Fibroblast of peridontal ligament (primary cell): Measurements from ENCODE around the gene RCAN2.

Experiments
- DNase-seq: peaks from one replicate; pipeline ENCODE4 v3.0.0-alpha.2; 2010; ENCODE audit errors: extremely low read depth

RCAN2 gene

DNA sequence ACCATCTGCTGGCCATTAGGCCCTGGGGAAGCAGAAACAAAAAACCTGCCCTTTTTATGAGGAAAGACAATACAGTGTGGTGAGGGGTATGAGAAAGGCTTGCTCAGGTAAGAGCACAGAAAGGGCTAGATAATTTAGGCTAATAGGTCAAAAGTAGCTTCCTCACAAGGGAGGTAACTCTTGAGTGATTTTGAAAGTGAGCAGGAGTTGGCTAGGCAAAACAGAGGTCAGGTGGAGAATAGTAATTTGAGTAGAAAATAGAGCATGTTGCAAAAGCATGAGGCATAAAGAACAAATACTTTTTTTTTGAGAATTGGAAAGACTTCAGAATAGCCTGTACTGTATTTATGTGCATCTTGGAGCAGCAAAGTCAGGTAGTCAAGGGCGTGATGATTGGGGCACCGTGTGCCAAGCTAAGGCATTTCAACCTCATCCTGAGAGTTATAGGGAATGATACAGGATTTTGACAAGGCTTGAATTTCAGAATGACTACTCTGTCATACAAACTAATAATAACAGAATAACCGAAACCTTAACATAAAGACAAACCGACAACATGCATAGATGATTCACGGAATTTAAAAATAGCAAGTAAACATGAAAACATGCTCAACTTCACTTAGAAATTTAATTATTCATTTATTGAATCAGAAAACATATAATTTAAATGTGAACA is 197.5 kb downstream of the RCAN2 start:
- no peak for DNase-seq

DNA sequence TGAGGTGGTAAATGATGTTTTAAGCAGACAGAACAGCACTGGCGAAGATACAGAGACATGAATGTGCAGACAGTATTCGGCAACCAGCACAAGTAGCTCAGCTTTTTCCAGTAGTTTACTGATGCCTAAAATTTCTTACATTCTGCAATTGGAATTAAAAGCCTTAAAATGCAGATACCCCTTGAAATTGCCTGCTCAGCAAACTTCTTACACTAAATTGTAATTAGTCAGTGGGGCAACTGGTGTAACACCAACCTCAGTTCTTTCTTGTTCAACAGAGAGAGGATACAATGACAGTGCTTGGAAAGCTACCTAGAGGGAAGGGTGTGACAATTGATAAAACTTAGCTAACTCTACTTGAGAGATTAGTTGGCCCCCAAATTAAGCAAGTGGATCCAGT is 199.4 kb downstream of the RCAN2 start:
- DNase-seq = no peak

DNA sequence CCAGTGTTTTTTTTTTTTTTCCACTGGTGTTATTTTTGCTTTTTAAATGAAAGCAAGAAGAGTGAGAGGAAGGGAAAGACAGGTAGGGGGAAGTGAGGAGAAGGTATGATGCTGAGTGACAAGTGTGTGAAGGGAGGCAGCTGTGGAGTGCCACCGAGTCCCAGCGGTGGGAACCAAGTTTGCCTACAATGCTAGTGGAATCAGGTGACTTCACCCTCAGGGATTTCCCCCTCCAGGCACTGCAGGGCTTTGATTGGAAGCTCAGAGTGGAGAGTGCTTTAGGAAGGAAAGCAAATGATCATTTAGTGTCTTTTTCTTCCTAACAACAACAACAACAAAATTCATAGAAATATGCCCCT is 200.0 kb downstream of the RCAN2 start:
- DNase-seq = no peak

- no peak for DNase-seq
Observed at GRCh38 chr6:46290421-46291274, 200.6 kb downstream of the RCAN2 start.

GRCh38 chr6:46289898-46290297 is 201.4 kb downstream of the RCAN2 start:
- no peak for DNase-seq

- DNase-seq = no peak
Observed at GRCh38 chr6:46288835-46289234, 202.4 kb downstream of the RCAN2 start.

DNA sequence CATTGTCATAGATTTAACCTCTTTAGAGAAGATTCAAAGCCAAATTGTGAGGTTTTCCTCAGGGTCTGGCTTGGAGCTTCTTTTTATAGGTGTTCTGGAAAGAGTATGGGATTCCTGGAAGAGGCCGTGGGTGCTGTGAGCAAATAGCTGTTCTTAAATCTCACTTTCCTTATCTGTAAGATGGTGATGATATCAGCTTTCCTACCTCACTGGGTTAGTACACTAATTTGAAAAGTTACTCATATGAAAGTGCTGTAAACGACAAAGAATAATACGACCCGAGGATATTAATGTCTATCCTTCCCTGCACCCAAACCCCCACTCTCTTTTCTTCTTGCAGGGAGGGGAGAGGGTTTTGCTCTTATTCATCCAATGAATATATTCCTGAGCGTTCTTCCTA is 203.6 kb downstream of the RCAN2 start:
- no peak for DNase-seq

DNA sequence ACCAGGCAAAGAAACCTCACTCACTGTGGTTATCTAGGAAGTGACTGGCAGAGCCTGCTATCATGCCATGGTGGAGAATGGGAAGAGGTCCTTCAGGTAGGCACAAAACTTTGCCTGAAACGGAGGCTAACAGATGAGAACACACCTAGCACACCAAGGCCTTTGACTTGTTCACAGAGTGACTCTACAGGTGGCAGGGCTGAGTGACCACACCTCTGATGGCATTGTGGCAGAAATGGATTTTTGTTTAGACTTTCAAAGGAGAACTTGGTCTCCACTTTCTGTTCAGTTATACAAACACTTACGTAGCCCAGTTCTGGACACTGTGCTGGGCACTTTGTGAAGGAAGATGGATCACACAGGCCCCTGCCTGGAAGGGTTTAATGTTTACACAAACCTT is 204.2 kb downstream of the RCAN2 start:
- no peak for DNase-seq

DNA sequence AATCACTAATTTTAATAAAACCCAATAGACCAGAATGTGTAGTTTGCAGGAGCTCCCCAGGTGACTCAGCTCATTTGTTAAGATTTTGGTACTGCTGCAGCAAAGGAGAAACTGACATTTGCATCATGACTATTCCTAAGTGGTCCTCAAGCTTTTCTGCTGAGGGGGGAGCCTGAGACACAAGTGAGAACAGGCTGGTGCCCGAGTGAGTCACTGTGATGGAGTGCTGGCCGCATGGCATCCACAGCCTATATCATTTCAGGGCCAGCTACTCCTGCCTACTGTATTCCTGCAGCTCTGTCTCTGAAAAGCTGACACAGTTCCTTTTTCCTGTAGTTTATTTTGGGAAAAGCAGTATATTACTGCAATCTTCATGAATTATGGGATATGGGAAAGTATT is 206.8 kb downstream of the RCAN2 start:
- DNase-seq = no peak

DNA sequence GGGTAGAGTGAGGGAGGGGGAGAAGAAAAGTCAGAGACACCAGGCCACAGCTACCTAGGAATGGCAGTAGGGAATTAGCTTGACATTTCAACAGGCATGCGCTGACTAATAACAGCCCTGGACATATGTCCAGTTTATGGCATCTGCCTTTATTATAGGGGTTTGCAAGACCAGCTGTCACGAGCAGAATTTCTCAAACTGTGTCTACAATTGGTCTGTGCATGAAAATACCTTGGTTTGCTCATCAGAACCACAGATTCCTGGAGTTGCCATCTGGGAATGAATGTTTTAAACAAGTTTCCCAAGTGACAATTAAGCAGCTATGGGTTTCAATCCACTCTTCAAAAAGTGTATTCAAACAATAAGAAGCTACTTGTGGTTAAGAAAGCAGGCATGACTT is 210.1 kb downstream of the RCAN2 start:
- no peak for DNase-seq

GRCh38 chr6:46279874-46280273 is 211.4 kb downstream of the RCAN2 start:
- no peak for DNase-seq

- no peak for DNase-seq
Observed at GRCh38 chr6:46276576-46277142, 214.6 kb downstream of the RCAN2 start.

- DNase-seq = no peak
Observed at GRCh38 chr6:46274502-46274901, 216.7 kb downstream of the RCAN2 start.

GRCh38 chr6:46273911-46274310 is 217.3 kb downstream of the RCAN2 start:
- no peak for DNase-seq

- no peak for DNase-seq
Observed at GRCh38 chr6:46271728-46272127, 219.5 kb downstream of the RCAN2 start.

DNA sequence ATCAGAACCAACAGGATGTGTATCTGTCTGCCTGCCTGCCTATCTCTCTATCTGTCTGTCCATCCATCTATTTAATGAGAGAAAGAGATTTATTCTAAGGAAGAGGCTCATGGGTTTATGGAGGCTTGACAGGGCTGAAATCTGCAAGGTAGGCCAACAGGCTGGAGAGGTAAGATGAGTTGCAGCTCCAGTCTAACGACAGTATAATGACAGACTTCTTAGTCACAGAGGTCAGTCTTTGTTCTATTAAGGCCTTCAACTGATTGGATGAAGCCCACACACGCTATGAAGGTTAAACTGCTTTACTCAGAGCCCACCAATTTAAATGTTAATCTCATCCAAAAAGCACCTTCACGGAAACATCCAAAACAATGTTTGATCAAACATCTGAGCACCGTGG is 220.1 kb downstream of the RCAN2 start:
- no peak for DNase-seq

DNA sequence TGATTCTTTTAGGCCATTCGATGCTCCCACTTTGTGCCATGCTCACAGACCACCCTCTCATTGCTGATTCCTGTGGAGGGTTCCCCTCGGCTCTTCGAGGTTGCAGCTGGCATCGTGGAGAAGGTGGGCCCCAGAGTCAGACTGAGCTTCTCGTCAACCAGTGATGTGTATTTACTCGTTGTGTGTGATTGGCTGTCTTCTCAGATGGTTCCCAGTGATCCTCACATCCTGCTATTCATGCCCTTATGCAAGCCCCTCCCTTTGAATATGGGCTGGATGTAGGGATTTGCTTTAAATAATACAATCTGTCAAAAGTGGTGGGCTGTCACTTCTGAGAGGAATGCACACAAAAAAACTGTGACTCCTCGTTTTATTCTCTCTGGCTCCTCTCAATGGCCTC is 220.9 kb downstream of the RCAN2 start:
- no peak for DNase-seq

GRCh38 chr6:46269447-46270229 is 221.6 kb downstream of the RCAN2 start:
- no peak for DNase-seq

- DNase-seq = no peak
Observed at GRCh38 chr6:46267515-46267914, 223.7 kb downstream of the RCAN2 start.

DNA sequence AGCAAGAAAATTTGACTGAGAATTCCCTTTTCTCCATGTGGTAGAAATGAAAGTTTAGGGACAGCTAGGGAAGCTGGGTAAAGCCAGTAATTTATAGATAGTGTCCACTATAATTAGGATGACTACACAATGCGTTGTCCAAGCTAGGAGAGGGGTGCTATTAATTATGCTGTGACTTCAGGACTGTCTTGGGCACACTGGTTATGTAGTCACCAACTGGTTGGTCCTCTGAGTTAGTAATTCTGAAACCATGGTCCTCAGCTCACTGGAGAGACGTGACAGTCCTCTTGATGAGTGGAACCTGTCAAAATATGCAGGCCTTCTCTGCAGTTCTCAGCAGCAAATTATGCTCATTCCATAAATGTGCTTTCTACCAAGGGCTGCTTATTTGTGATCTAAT is 225.9 kb downstream of the RCAN2 start:
- no peak for DNase-seq

GRCh38 chr6:46263707-46264086 is 227.6 kb downstream of the RCAN2 start:
- peak; percentile 45 for DNase-seq

DNA sequence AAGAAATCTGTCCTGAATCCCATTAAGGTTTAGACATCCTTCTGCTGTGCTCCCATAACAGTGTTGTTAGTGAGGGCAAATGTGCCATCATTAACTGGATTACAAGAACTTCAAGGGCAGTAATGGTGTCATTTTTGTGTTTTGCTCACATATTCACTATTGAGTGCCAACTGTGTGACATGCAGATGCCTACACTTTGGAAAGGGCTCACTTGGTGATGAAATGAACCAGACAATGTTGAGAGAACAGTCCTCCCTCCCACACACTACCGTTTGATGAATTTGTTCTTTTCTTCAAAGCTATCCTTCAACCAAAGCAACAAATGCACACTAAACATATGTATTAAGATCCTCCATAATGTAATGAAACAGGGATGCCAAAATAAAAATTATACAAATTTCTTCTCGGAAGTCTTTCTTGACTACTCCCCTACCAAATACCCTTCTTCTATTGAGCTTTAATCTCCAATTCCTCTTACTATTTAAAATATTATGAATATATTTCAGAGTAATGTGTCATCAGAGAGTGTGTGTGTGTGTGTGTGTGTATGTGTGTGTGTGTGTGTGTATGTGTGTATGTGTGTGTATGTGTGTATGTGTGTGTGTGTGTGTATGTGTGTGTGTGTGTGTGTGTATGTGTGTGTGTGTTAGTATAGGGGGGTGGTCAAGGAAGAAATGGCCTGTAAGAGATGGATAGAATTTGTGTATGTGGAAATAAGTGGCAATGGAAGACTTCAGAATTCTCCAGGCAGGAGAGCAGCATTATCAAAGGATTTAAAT is 228.1 kb downstream of the RCAN2 start:
- DNase-seq = no peak
